GM18505 (cell line): ENCODE measurements around the gene INHBC.
A peak's percentile ranks its signal among the peaks of the same experiment; 100 is the strongest.

ENCODE experiments used
- ATAC-seq: cut with Tn5 transposase; IDR thresholded peaks from one replicate; pipeline ENCODE4 v1.9.1; 2021; ENCODE audit not compliant: unreplicated experiment
- POLR2A ChIP-seq: IDR thresholded peaks from 4 replicates; pipeline ENCODE4 v1.6.1; 2011; ENCODE audit warnings: borderline replicate concordance; ENCODE audit not compliant: insufficient read depth, insufficient read length; ENCODE audit errors: extremely low read depth

INHBC gene

DNA sequence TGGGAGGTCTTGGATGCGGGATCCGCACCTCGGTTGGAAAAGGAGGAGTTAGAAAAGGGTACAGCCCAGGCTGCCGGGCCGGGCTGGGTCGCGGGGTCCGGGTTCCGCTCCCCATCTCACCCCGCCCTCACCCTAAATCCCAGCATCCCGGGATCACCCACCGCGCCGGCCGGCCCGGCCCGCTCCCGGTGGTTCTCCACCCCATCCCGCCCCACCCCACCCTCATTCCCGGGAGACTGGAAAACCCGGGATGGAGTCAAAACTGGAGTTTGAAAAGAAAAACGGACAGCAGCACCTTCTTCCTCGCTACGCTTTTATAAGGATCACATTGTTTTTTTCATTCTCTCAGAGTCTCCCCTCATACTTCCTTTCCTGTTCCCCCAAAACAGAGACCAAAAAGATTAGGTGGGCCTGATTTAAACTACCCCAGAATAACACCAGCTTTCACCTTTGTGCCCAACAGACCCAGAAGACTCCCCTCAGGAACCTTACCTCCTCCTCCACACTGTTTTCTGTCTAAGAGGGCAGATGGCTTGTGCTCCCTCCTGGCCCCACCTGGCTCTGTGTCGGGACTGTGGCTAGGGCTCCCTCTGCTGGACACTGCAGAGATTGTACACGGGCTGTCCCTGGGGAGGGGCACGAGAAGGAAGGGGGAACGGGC is 27.8 kb downstream of the INHBC start:
- TF ChIP-seq POLR2A, result no peak
- ATAC-seq, result peak; percentile 57

DNA sequence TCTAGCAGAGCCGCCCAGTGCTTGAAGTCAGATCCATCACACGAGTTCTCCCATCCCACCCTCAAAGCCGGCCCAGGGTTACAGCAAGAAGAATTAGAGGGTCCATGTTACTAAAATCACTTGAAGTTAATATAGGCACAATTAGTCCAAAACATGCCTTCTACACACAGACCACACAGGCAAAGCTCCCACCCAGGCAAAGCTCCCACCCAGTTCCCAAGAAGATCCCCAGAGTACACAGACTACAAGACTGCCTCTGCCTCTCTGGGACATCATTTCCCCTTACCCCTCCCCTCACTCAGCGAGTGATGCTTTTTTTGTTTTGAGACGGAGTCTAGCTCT is 28.3 kb downstream of the INHBC start:
- ATAC-seq, result no peak
- TF ChIP-seq POLR2A, result no peak

DNA sequence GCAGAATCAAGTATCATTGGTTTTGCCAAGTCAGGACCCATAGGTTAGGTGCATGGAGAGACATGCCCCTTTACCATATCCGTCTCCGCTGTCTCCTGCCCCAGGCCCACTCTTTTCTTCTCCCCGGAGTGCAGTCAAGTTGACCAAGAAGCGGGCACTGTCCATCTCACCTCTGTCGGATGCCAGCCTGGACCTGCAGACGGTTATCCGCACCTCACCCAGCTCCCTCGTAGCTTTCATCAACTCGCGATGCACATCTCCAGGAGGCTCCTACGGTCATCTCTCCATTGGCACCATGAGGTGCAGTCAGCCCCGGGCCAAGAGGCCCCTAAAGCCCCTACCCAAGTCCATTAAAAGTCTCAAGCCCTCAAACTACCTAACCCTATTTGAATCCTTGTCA is 30.0 kb downstream of the INHBC start:
- TF ChIP-seq POLR2A, result no peak
- no peak for ATAC-seq

DNA sequence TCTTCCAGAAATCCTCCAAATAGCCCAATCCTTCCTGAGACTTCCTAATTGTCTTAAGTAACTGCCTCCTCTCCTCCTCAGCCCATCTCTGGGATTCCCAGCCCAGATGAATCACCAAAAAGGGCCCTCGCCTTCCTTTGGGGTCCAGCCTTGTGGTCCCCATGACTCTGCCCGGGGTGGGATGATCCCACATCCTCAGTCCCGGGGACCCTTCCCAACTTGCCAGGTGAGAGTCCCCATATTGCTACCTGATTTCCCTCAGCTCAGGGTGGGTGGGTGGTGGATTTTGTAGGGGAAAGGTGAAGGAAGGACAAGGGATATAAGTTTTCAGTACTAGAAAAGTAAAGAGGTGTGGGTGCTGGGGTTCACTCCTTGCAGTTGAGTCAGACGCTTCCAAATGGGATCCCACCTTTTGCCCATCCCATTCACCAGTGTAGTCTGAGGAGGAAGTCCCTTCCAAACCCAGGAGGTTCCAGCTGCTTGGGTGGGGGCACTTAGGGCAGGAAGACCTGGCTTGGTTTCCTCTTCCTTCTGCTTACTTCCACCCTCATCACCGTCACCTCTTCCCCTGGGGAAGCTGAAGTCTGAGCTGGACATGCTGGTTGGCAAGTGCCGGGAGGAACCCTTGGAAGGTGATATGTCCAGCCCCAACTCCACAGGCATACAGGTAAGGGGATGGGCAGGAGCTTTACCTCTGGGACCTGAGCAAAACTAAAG is 30.6 kb downstream of the INHBC start:
- TF ChIP-seq POLR2A, result no peak
- ATAC-seq, result no peak

DNA sequence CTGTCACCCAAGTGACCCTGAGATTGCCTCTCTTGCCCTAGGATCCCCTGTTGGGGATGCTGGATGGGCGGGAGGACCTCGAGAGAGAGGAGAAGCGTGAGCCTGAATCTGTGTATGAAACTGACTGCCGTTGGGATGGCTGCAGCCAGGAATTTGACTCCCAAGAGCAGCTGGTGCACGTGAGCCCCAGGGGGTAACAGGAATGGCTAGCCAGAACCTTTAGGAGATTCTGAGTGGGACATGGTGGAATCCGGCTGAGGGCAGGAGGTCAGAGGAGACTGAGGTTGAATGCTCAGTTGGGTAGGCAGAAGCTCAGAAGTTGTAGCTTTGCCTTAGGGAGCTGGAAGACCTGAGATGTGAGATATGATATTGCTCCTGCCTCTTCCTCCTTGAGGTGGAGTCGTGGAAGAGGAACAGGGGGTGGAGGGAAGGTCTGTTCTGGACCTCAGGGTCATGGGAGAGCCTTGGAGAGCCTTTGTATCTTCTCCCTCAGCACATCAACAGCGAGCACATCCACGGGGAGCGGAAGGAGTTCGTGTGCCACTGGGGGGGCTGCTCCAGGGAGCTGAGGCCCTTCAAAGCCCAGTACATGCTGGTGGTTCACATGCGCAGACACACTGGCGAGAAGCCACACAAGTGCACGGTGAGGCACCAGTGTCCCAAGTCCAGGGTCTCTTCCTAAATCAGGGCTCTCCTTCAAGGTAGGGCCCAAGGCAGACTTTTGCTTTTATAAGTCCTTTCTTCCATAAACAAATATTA is 31.3 kb downstream of the INHBC start:
- TF ChIP-seq POLR2A, result no peak
- ATAC-seq, result no peak

DNA sequence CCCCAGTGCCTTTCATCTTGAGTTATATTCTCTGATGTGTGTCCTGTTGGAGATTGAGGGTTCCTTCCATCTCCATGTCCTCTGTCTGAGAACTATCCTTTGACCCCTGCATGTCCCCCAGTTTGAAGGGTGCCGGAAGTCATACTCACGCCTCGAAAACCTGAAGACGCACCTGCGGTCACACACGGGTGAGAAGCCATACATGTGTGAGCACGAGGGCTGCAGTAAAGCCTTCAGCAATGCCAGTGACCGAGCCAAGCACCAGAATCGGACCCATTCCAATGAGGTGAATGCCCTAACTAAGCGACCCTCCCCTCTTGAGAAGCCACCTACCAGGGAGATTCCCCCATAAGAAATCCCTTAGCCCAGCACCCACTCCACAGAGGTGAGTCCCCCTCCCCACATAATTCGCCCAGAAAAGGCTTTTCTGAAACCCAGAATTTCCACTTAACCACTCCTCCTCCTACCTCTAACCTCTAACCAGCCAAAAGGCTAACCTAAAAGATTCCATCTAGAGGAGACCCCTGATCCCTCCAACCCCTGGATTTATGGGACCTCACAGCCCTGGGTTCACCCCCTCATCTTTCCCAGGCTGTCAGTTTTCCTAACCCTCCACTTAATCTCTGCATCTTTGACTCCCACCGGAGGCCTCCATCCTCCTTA is 32.8 kb downstream of the INHBC start:
- TF ChIP-seq POLR2A, result no peak
- ATAC-seq, result no peak

DNA sequence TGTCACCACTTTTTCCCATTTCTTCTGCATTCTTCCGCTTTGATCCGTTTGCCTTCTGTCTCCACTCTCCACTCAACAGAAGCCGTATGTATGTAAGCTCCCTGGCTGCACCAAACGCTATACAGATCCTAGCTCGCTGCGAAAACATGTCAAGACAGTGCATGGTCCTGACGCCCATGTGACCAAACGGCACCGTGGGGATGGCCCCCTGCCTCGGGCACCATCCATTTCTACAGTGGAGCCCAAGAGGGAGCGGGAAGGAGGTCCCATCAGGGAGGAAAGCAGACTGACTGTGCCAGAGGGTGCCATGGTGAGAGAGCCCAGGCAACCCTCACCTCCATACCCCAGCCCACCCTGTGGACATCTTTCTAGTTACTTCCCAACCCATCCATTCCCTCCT is 33.3 kb downstream of the INHBC start:
- no peak for ATAC-seq
- no peak for TF ChIP-seq POLR2A

DNA sequence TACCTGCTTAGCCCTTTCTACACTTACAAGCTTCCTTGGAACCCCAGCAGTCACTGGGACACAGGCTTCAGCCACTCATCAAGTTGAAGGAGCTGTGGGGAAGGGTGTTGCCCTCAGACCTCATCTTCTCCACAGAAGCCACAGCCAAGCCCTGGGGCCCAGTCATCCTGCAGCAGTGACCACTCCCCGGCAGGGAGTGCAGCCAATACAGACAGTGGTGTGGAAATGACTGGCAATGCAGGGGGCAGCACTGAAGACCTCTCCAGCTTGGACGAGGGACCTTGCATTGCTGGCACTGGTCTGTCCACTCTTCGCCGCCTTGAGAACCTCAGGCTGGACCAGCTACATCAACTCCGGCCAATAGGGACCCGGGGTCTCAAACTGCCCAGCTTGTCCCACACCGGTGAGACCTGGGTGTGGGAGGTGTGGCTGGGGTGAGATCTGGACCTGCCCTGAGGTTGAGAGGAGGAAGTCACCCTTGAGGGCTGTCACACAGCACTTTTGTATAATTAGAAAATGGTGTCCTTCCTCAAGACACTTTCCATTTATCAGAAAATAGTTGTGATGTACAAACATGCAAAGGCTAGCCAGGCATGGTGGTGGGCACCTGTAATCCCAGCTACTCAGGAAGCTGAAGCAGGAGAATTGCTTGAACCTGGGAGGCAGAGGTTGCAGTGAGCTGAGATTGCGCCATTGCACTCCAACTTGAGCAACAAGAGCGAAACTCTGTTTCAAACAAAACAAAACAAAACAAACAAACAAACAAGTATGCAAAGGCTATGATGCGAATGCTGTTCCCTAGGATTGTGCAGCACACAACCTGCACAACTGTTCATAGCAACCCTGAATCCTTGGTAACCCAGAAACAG is 34.9 kb downstream of the INHBC start:
- no peak for ATAC-seq
- peak; percentile 10 for TF ChIP-seq POLR2A

DNA sequence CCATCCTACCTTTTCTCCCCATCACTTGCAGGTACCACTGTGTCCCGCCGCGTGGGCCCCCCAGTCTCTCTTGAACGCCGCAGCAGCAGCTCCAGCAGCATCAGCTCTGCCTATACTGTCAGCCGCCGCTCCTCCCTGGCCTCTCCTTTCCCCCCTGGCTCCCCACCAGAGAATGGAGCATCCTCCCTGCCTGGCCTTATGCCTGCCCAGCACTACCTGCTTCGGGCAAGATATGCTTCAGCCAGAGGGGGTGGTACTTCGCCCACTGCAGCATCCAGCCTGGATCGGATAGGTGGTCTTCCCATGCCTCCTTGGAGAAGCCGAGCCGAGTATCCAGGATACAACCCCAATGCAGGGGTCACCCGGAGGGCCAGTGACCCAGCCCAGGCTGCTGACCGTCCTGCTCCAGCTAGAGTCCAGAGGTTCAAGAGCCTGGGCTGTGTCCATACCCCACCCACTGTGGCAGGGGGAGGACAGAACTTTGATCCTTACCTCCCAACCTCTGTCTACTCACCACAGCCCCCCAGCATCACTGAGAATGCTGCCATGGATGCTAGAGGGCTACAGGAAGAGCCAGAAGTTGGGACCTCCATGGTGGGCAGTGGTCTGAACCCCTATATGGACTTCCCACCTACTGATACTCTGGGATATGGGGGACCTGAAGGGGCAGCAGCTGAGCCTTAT is 35.8 kb downstream of the INHBC start:
- ATAC-seq, result no peak
- no peak for TF ChIP-seq POLR2A

DNA sequence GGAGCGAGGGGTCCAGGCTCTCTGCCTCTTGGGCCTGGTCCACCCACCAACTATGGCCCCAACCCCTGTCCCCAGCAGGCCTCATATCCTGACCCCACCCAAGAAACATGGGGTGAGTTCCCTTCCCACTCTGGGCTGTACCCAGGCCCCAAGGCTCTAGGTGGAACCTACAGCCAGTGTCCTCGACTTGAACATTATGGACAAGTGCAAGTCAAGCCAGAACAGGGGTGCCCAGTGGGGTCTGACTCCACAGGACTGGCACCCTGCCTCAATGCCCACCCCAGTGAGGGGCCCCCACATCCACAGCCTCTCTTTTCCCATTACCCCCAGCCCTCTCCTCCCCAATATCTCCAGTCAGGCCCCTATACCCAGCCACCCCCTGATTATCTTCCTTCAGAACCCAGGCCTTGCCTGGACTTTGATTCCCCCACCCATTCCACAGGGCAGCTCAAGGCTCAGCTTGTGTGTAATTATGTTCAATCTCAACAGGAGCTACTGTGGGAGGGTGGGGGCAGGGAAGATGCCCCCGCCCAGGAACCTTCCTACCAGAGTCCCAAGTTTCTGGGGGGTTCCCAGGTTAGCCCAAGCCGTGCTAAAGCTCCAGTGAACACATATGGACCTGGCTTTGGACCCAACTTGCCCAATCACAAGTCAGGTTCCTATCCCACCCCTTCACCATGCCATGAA is 36.5 kb downstream of the INHBC start:
- TF ChIP-seq POLR2A, result no peak
- ATAC-seq, result no peak

DNA sequence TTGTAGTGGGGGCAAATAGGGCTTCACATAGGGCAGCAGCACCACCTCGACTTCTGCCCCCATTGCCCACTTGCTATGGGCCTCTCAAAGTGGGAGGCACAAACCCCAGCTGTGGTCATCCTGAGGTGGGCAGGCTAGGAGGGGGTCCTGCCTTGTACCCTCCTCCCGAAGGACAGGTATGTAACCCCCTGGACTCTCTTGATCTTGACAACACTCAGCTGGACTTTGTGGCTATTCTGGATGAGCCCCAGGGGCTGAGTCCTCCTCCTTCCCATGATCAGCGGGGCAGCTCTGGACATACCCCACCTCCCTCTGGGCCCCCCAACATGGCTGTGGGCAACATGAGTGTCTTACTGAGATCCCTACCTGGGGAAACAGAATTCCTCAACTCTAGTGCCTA is 37.1 kb downstream of the INHBC start:
- no peak for ATAC-seq
- no peak for TF ChIP-seq POLR2A

DNA sequence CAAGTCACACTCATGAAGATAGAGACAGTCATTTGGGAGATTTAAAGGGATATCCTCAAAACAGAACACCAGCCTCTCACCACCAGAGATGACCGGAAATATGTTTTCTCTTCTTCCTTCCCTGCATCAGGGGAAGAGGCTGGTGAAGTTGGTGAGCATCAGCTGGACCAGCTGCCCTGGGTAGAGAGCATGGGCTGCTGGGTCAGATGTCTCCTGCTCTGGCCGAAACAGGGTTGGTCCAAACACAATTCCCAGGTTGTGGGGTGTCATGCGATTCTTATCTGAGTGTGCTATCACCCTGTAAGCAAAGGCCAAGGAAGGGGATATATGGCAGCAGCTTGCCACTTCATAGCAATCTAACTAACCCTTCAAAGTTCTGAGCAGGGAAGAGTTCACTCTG is 37.8 kb downstream of the INHBC start:
- TF ChIP-seq POLR2A, result no peak

More for the DNA sequence above, 37.8 kb downstream of the INHBC start:
- ATAC-seq, result no peak
